ENCODE data around the gene ONECUT1.

GRCh38 chr15:52794665-52795463 lies 4.7 kb upstream of the ONECUT1 start:
- TF ChIP-seq CTCF (IDR thresholded peaks at IDR 0.05) = no peak
- no peak for TF ChIP-seq POLR2A (IDR thresholded peaks at IDR 0.05)

Data from esophagus squamous epithelium (tissue), 4 donors.